PC-3 (cell line): ENCODE data around the gene CABP1. TPM values are rescaled to one million over a fixed set of nuclear protein-coding genes. Genes with fewer than 3 reads are reported as not detected.
"Not testable (repeated sequence)": the region's sequence is repeated elsewhere in the genome, so short reads cannot be mapped to it uniquely, and the experiment has no call there.

Source experiments
- ATAC-seq: fragments of 200-7000 bp; cut with Tn5 transposase; 2 replicates; pipeline ENCODE4 v1.9.1; 2020; ENCODE audit warnings: mild to moderate bottlenecking, moderate library complexity
- BruUV-seq: library from RNA; stranded (reverse); fragments of 400-500 nt; replicated peaks from 2 replicates; lab custom pipeline; 2021; lab: Mats Ljungman, UMichigan
- CTCF ChIA-PET: fragments of 300-600 bp; sonication (Branson Sonifier 250); formaldehyde crosslinking; loops from one replicate; lab custom pipeline; 2022; ENCODE audit warnings: antibody characterized with exemption; lab: Charles Lee
- POLR2A ChIA-PET: fragments of 300-600 bp; sonication (Branson Sonifier 250); formaldehyde crosslinking; loops from one replicate; lab custom pipeline; 2022; ENCODE audit warnings: antibody characterized with exemption; ENCODE audit not compliant: unreplicated experiment; lab: Charles Lee
- DNase-seq: peaks from one replicate; pipeline ENCODE4 v3.0.0-alpha.2; 2015
- H2AFZ ChIP-seq: fragments of 300-600 bp; sonication (generic); 2 replicates; pipeline ENCODE4 v1.6.0; 2016; ENCODE audit warnings: antibody characterized with exemption, low read length
- H3F3A ChIP-seq: fragments of 300-600 bp; sonication (generic); one replicate; pipeline ENCODE4 v1.6.0; 2017; ENCODE audit warnings: antibody characterized with exemption, low read length, control low read depth, mild to moderate bottlenecking; ENCODE audit not compliant: unreplicated experiment
- H3K27ac ChIP-seq: fragments of 300-600 bp; sonication (generic); 2 replicates; pipeline ENCODE4 v1.5.1; 2016; ENCODE audit warnings: mild to moderate bottlenecking, low read length
- H3K27me3 ChIP-seq: fragments of 300-600 bp; sonication (generic); 2 replicates; pipeline ENCODE4 v1.6.1; 2016; ENCODE audit warnings: low read length, mixed read lengths
- H3K36me3 ChIP-seq: fragments of 300-600 bp; sonication (generic); 2 replicates; pipeline ENCODE4 v1.6.1; 2016; ENCODE audit warnings: low read depth, mixed run types, low read length, mixed read lengths
- H3K4me1 ChIP-seq: fragments of 300-600 bp; sonication (generic); 2 replicates; pipeline ENCODE4 v1.5.1; 2016; ENCODE audit warnings: low read length; ENCODE audit not compliant: insufficient read depth
- H3K4me2 ChIP-seq: fragments of 300-600 bp; sonication (generic); 2 replicates; pipeline ENCODE4 v1.6.0; 2016; ENCODE audit warnings: low read length
- H3K4me3 ChIP-seq: fragments of 300-600 bp; sonication (generic); 2 replicates; pipeline ENCODE4 v1.5.1; 2016; ENCODE audit warnings: mild to moderate bottlenecking, low read length, mixed read lengths
- H3K79me2 ChIP-seq: fragments of 300-600 bp; sonication (generic); 2 replicates; pipeline ENCODE4 v1.6.1; 2017; ENCODE audit warnings: low read length, mixed read lengths
- H3K9ac ChIP-seq: fragments of 300-600 bp; sonication (generic); 2 replicates; pipeline ENCODE4 v1.6.0; 2016; ENCODE audit warnings: mild to moderate bottlenecking, low read length
- H3K9me2 ChIP-seq: fragments of 300-600 bp; sonication (generic); replicated peaks from 2 replicates; pipeline ENCODE4 v1.6.1; 2016; ENCODE audit warnings: mixed run types, low read length, mixed read lengths
- H3K9me3 ChIP-seq: fragments of 300-600 bp; sonication (generic); 2 replicates; pipeline ENCODE4 v1.6.1; 2016; ENCODE audit warnings: low read length, mixed read lengths
- H4K20me1 ChIP-seq: fragments of 300-600 bp; sonication (generic); 2 replicates; pipeline ENCODE4 v1.6.1; 2016; ENCODE audit warnings: low read length, mixed read lengths
- EZH2 ChIP-seq: fragments of 300-600 bp; sonication (generic); IDR thresholded peaks from one replicate; pipeline ENCODE4 v1.6.1; 2017; ENCODE audit warnings: antibody characterized with exemption, mild to moderate bottlenecking, low read length; ENCODE audit not compliant: unreplicated experiment
- EZH2phosphoT487 ChIP-seq: fragments of 300-600 bp; sonication (generic); IDR thresholded peaks from 2 replicates; pipeline ENCODE4 v1.6.1; 2018; ENCODE audit warnings: mild to moderate bottlenecking, antibody characterized with exemption, low read length, borderline replicate concordance
- intact Hi-C: fragments of 100-400 bp; cut with micrococcal nuclease; formaldehyde crosslinking; loops from 2 replicates; pipeline ENCODE4 v1.9.0; 2023
- total RNA-seq: library from RNA; depleted of rRNA; stranded (reverse); fragments of >200 nt; gene quantifications from 2 replicates; pipeline ENCODE4 v1.2.3, GENCODE V29; 2014
- TF ChIP-seq, protein P1 (sequence below): fragments of 300-600 bp; sonication (generic); conservative IDR thresholded peaks from 2 replicates; pipeline ENCODE4 v1.5.1; 2017; ENCODE audit warnings: antibody characterized with exemption, low read depth, mild to moderate bottlenecking, low read length

Gene CABP1
- total RNA-seq, 1 experiment from 2014 or later, result not detected

DNA sequence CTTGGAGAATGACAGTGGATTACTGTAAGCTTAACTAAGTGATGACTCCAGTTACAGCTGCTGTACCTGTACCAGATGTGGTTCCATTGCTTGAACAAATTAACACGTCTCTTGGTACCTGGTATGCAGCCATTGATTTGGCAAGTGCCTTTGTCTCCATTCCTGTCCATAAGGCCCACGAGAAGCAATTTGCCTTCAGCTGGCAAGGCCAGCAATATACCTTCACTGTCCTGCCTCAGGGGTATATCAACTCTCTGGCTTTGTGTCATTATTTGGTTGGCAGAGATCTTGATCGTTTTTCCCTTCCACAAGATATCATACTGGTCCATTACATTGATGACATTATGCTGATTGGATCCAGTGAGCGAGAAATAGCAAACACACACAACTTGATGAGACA, 29.9 kb upstream of the CABP1 start:
- Histone ChIP-seq H3K9me3 (no peaks in the 10 kb centered on the region), H3K9ac (no peak overlapping the region), H3F3A (no peaks in the 10 kb centered on the region), H4K20me1 (no peaks in the 10 kb centered on the region), H3K36me3 (no peaks in the 10 kb centered on the region), H3K79me2 (no peaks in the 10 kb centered on the region), H3K4me2 (no peak overlapping the region), H3K4me3 (no peak overlapping the region), H3K4me1 (no peaks in the 10 kb centered on the region), H2AFZ (no peak overlapping the region), H3K9me2 (no peaks in the 10 kb centered on the region), H3K27me3 (peaks cover 8% of the 10 kb centered on the region; the same call in 1 of the 2 replicates), H3K27ac (no peak overlapping the region)
- ChIA-PET POLR2A (no interaction called here), CTCF (no interaction called here)
- no TSS peak for BruUV-seq
- no peak for DNase-seq
- TF ChIP-seq EZH2phosphoT487 (no peak), EZH2 (no peak)
- TF ChIP-seq, protein P1, sequence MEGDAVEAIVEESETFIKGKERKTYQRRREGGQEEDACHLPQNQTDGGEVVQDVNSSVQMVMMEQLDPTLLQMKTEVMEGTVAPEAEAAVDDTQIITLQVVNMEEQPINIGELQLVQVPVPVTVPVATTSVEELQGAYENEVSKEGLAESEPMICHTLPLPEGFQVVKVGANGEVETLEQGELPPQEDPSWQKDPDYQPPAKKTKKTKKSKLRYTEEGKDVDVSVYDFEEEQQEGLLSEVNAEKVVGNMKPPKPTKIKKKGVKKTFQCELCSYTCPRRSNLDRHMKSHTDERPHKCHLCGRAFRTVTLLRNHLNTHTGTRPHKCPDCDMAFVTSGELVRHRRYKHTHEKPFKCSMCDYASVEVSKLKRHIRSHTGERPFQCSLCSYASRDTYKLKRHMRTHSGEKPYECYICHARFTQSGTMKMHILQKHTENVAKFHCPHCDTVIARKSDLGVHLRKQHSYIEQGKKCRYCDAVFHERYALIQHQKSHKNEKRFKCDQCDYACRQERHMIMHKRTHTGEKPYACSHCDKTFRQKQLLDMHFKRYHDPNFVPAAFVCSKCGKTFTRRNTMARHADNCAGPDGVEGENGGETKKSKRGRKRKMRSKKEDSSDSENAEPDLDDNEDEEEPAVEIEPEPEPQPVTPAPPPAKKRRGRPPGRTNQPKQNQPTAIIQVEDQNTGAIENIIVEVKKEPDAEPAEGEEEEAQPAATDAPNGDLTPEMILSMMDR, result no peak
- no peak for ATAC-seq
- intact Hi-C loops, result no loop called here

DNA sequence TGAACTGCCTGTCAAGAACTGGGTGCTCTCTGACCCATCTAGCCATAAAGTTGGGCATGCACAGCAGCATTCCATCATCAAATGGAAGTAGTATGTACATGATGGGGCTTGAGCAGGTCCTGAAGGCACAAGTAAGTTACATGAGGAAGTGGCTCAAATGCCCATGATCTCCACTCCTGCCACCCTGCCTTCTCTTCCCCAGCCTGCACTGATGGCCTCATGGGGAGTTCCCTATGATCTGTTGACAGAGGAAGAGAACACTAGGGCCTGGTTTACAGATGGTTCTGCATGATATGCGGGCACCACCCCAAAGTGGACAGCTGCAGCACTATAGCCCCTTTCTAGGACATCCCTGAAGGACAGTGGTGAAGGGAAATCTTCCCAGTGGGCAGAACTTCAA, 28.9 kb upstream of the CABP1 start:
- ATAC-seq, H3K79me2 ChIP-seq, H3K27ac ChIP-seq, DNase-seq, H3K4me3 ChIP-seq, H3K4me2 ChIP-seq, H3K9ac ChIP-seq, H3K4me1 ChIP-seq, BruUV-seq, H2AFZ ChIP-seq, H3F3A ChIP-seq, H3K27me3 ChIP-seq, H4K20me1 ChIP-seq, H3K9me2 ChIP-seq, H3K9me3 ChIP-seq, intact Hi-C loops, CTCF ChIA-PET, H3K36me3 ChIP-seq, POLR2A ChIA-PET: not testable (repeated sequence)

DNA sequence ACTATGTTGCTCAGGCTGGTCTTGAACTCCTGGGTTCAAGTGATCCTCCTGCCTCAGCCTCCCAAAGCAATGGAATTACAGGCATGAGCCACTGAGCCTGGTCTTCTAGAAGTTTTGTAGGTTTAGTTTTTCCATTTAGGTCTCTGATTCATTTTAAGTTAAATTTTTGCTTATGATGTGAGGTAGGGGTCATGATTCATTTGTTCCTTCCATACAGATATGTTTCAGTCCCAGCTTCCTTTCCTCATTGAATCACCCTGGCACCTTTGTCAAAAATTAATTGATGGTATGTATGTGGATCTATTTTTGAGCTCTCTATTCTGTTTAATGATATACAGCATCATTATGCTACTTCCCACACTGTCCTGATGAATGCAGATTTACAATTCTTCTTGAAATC, 25.6 kb upstream of the CABP1 start:
- POLR2A ChIA-PET, result no interaction called here
- H3K4me1 ChIP-seq, result peaks cover 10% of the 10 kb centered on the region

DNA sequence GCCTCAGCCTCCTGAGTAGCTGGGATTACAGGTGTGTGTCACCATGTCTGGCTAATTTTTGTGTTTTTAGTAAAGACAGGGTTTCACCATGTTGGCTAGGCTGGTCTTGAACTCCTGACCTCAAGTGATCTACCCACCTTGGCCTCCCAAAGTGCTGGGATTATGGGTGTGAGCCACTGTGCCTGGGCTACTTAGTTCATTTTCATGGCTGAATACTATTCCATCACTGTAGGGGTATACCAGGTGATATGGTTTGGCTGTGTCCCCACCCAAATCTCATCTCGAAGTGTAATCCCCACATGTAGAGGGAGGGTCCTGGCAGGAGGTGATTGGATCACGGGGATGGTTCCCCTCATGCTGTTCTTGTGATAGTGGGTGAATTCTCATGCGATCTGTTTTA, 23.2 kb upstream of the CABP1 start:
- H3K27me3 ChIP-seq, H4K20me1 ChIP-seq, H3K4me2 ChIP-seq, H3K79me2 ChIP-seq, H2AFZ ChIP-seq, BruUV-seq, H3K9me3 ChIP-seq, ATAC-seq, H3K4me3 ChIP-seq, H3K9ac ChIP-seq, H3F3A ChIP-seq, intact Hi-C loops, H3K27ac ChIP-seq, DNase-seq, H3K9me2 ChIP-seq, CTCF ChIA-PET, H3K36me3 ChIP-seq, POLR2A ChIA-PET: not testable (repeated sequence)
- H3K4me1 ChIP-seq, result peaks cover 23% of the 10 kb centered on the region

More for the DNA sequence above, 25.6 kb upstream of the CABP1 start:
- no peak overlapping the region for H2AFZ ChIP-seq
- H3K36me3 ChIP-seq, result no peaks in the 10 kb centered on the region
- H3K9me3 ChIP-seq, result no peaks in the 10 kb centered on the region
- DNase-seq (no peak), ATAC-seq (no peak)
- no peak overlapping the region for H3K4me3 ChIP-seq
- H3K9me2 ChIP-seq, result no peaks in the 10 kb centered on the region
- H3K79me2 ChIP-seq, result no peaks in the 10 kb centered on the region
- BruUV-seq, result no TSS peak
- CTCF ChIA-PET, result no interaction called here
- no peaks in the 10 kb centered on the region for H3F3A ChIP-seq
- H4K20me1 ChIP-seq, result no peaks in the 10 kb centered on the region
- TF ChIP-seq EZH2 (no peak), EZH2phosphoT487 (no peak)
- TF ChIP-seq, protein P1, result no peak
- peaks cover 7% of the 10 kb centered on the region; the same call in 1 of the 2 replicates for H3K27me3 ChIP-seq
- intact Hi-C loops, result no loop called here
- H3K9ac ChIP-seq, result no peak overlapping the region
- H3K27ac ChIP-seq, result no peak overlapping the region
- no peak overlapping the region for H3K4me2 ChIP-seq

DNA sequence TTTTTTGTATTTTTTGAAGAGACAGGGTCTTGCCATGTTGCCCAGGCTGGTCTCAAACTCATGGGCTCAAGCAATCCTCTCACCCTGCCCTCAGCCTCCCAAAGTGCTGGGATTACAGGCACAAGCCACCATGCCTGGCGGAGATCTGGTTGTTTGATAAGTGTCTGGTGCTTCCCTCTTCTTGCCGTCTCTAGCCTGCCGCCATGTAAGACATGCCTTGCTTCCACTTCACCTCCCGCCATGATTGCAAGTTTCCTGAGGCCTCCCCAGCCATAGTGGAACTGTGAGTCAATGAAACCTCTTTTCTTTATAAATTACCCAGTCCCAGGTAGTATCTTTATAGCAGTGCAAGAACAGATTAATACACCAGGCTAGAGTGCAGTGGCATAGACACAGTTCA, 22.7 kb upstream of the CABP1 start:
- ATAC-seq, POLR2A ChIA-PET, H3K36me3 ChIP-seq, H3K9me3 ChIP-seq, H3F3A ChIP-seq, H2AFZ ChIP-seq, H3K4me3 ChIP-seq, BruUV-seq, CTCF ChIA-PET, intact Hi-C loops, H3K27me3 ChIP-seq, H3K4me2 ChIP-seq, H3K9ac ChIP-seq, H3K9me2 ChIP-seq, H3K79me2 ChIP-seq, H3K27ac ChIP-seq, H4K20me1 ChIP-seq, DNase-seq: not testable (repeated sequence)
- peaks cover 23% of the 10 kb centered on the region for H3K4me1 ChIP-seq
